Activated naive CD4-positive, alpha-beta T cell treated with anti-CD3 and anti-CD28 coated beads, Interleukin-2, amount 50 U/mL, for 24 hours (primary cell): Measurements from ENCODE around the gene PACSIN2.

Experiments
- H3K27ac Mint-ChIP-seq: one replicate; pipeline ENCODE4 v1.8.0; 2021; ENCODE audit warnings: mild to moderate bottlenecking, mixed read lengths
- H3K27me3 Mint-ChIP-seq: one replicate; pipeline ENCODE4 v1.8.0; 2021; ENCODE audit warnings: mixed read lengths
- H3K36me3 Mint-ChIP-seq: one replicate; pipeline ENCODE4 v1.8.0; 2021; ENCODE audit warnings: mixed read lengths
- H3K4me1 Mint-ChIP-seq: one replicate; pipeline ENCODE4 v1.8.0; 2021; ENCODE audit warnings: mixed read lengths
- H3K4me3 Mint-ChIP-seq: one replicate; pipeline ENCODE4 v1.8.0; 2021; ENCODE audit warnings: mild to moderate bottlenecking, mixed read lengths
- H3K9me3 Mint-ChIP-seq: one replicate; pipeline ENCODE4 v1.8.0; 2021; ENCODE audit warnings: mixed read lengths

PACSIN2 gene

DNA sequence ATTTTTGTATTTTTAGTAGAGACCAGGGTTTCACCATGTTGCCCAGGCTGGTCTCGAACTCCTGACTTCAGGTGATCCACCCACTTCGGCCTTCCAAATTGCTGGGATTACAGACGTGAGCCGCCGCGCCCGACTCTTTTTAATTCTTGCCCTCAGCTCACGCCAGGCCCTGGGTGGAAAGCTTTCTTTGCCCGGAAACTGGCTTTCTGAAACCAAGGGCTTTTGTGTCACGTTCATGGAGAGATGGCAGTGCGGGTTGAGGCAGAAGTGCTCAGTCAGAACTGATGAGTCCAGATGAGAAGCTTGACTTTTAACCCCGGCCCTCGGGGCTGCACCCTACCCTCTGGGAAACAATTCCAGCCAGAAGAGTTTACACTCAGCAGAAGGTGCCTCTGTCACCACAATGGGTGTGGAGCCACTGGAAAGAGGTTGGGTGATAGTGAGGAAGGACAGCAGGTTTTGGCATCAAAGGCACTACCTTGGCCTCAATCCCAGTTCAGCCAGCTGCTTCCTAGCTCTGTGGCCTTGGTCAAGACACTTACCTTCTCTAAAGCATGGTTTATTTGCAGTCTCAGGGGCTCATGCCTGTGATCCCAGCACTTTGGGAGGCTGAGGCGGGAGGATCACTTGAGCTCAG is 157.0 kb downstream of the PACSIN2 start:
- Mint-ChIP-seq H3K9me3 (no peaks in the 10 kb centered on the region), H3K27ac (peak overlapping the region; percentile 35), H3K4me1 (peaks cover 20% of the 10 kb centered on the region), H3K36me3 (peaks cover 5% of the 10 kb centered on the region), H3K27me3 (no peaks in the 10 kb centered on the region), H3K4me3 (peak overlapping the region; percentile 47)

GRCh38 chr22:42856865-42857704 is 157.9 kb downstream of the PACSIN2 start, which contains the start of gene ARFGAP3:
Gene ARFGAP3, minus strand, starts transcription at chr22:42857273. Its CDS starts 91 bp downstream, at chr22:42857182.
- H3K27ac Mint-ChIP-seq = peak within 1 kb of the TSS; percentile 77
- no peaks in the 10 kb centered on the region for H3K27me3 Mint-ChIP-seq
- no peaks in the 10 kb centered on the region for H3K9me3 Mint-ChIP-seq
- H3K4me1 Mint-ChIP-seq = peaks cover 17% of the 10 kb centered on the region
- peak within 1 kb of the TSS; percentile 91 for H3K4me3 Mint-ChIP-seq
- H3K36me3 Mint-ChIP-seq = peaks cover 3% of the 10 kb centered on the region

- Mint-ChIP-seq H3K9me3 (no peaks in the 10 kb centered on the region), H3K4me3 (peak overlapping the region; percentile 91), H3K27me3 (no peaks in the 10 kb centered on the region), H3K4me1 (peaks cover 14% of the 10 kb centered on the region), H3K27ac (peak overlapping the region; percentile 77), H3K36me3 (no peaks in the 10 kb centered on the region)
Measured at GRCh38 chr22:42856179-42856864, 158.6 kb downstream of the PACSIN2 start.

GRCh38 chr22:42855721-42856120 is 159.2 kb downstream of the PACSIN2 start:
- H3K27me3 Mint-ChIP-seq = no peaks in the 10 kb centered on the region
- no peaks in the 10 kb centered on the region for H3K9me3 Mint-ChIP-seq
- H3K27ac Mint-ChIP-seq = no peak overlapping the region
- peaks cover 14% of the 10 kb centered on the region for H3K4me1 Mint-ChIP-seq
- H3K4me3 Mint-ChIP-seq = peak overlapping the region; percentile 91
- no peaks in the 10 kb centered on the region for H3K36me3 Mint-ChIP-seq

DNA sequence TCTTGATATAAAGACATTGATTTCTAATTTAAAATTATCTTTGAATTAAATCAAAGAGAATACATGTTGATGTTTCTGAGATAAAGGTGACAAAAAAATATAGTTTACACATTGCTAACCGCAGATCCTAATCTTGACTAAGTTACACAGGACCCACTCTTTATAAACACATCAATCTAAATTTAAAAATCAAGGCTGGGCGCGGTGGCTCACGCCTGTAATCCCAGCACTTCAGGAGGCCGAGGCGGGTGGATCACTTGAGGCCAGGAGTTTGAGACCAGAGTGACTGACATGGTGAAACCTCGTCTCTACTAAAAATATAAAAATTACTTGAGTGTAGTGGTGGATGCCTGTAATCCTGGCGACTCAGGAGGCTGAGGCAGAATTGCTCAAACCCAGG is 159.7 kb downstream of the PACSIN2 start:
- H3K27ac Mint-ChIP-seq = no peak overlapping the region

DNA sequence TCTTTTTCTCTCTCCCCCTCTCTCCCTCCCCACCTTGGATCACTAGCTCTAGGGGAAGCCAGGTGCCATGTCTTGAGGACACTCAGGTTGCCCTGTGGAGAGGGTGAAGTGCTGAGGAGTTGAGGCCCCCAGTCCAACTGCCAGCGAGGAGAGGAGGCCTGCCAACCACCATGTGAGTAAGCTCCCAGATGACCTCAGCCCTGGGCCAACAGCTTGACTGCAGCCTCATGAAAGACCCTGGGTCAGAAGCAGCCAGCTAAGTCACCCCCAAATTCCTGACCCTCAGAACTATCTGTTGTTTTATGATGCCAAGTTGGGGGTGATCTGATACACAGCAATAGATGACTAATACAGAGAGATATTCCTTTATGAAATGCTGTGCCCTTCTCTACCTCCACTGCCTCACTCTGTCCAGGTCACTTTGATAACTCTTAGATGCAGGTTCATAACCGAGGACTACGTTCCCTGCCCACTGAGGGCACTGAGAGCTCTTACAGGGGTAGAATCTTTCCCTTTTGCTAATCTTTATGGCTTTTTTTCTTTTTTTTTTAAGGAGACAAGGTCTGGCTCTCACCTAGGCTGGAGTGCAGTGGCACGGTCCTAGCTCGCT is 165.9 kb downstream of the PACSIN2 start:
- Mint-ChIP-seq H3K27ac (no peak overlapping the region), H3K36me3 (peaks cover 7% of the 10 kb centered on the region), H3K4me3 (no peak overlapping the region)

More for the DNA sequence above, 159.7 kb downstream of the PACSIN2 start:
- no peaks in the 10 kb centered on the region for H3K9me3 Mint-ChIP-seq
- no peaks in the 10 kb centered on the region for H3K27me3 Mint-ChIP-seq
- H3K4me3 Mint-ChIP-seq = peak overlapping the region; percentile 66
- peaks cover 14% of the 10 kb centered on the region for H3K4me1 Mint-ChIP-seq
- no peaks in the 10 kb centered on the region for H3K36me3 Mint-ChIP-seq

GRCh38 chr22:42847110-42847509 is 167.8 kb downstream of the PACSIN2 start:
- H3K4me1 Mint-ChIP-seq = peaks cover 27% of the 10 kb centered on the region
- H3K27ac Mint-ChIP-seq = no peak overlapping the region
- peaks cover 20% of the 10 kb centered on the region for H3K36me3 Mint-ChIP-seq
- H3K9me3 Mint-ChIP-seq = no peaks in the 10 kb centered on the region
- no peak overlapping the region for H3K4me3 Mint-ChIP-seq
- no peaks in the 10 kb centered on the region for H3K27me3 Mint-ChIP-seq

More for the DNA sequence above, 165.9 kb downstream of the PACSIN2 start:
- H3K27me3 Mint-ChIP-seq = no peaks in the 10 kb centered on the region
- peaks cover 15% of the 10 kb centered on the region for H3K4me1 Mint-ChIP-seq
- no peaks in the 10 kb centered on the region for H3K9me3 Mint-ChIP-seq

DNA sequence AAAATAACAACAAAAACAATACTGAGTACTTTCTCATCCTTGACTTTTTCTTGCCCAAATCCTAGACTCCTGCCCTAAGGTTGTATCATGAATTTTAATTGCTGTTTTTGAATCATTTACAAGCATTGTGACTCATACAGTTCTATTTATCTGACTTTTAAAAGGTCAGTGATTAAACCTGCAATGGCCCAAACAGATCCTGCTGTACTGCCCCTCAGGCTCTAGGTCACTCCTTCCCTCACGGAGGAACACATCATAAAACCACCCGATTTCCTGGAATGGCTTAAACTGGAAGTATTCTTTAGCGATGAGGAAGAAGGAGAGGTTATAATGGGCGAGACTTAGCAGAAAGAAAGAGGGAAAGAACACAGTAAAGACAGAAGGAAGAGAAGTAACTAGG is 170.2 kb downstream of the PACSIN2 start:
- H3K9me3 Mint-ChIP-seq = no peaks in the 10 kb centered on the region
- peaks cover 37% of the 10 kb centered on the region for H3K4me1 Mint-ChIP-seq
- no peak overlapping the region for H3K27ac Mint-ChIP-seq
- H3K27me3 Mint-ChIP-seq = no peaks in the 10 kb centered on the region
- peak overlapping the region; percentile 16 for H3K4me3 Mint-ChIP-seq
- peaks cover 24% of the 10 kb centered on the region for H3K36me3 Mint-ChIP-seq

DNA sequence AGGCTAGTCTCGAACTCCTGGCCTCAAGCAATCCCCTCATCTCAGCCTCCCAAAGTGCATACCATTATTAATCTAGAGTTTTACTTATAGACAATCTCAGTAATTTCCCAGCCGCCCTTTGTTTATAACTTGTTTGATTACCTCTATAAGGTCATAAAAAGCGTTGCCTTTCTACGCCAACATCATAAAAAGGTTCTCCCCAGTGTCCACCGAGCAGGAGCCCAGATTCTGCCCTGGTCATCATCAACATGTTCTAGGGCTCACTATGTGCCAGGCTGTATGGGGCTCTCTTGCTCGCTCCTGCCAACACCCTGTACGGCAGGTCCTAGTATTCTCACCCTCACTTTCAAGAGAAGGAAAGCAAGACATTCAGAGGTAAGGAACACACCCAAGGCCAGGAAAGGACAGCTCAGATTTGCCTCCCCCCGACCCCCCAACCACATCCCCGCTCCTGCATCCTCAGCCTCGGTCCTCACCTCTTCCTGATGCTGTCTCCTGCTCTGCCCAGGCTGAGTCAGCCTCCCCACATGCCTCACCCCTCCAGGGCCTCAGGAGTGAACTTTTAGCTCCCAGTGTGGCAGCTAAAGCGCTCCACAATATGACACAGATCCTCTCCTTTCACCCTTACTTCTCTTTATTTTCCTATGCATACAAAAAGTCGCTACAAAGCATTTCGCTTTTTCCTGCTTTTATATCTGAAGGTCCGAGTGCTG is 172.1 kb downstream of the PACSIN2 start:
- no peaks in the 10 kb centered on the region for H3K27me3 Mint-ChIP-seq
- H3K4me1 Mint-ChIP-seq = peaks cover 31% of the 10 kb centered on the region
- H3K27ac Mint-ChIP-seq = no peak overlapping the region
- peaks cover 24% of the 10 kb centered on the region for H3K36me3 Mint-ChIP-seq
- H3K4me3 Mint-ChIP-seq = no peak overlapping the region
- no peaks in the 10 kb centered on the region for H3K9me3 Mint-ChIP-seq

GRCh38 chr22:42841444-42841843 is 173.5 kb downstream of the PACSIN2 start:
- Mint-ChIP-seq H3K36me3 (peaks cover 24% of the 10 kb centered on the region), H3K27me3 (no peaks in the 10 kb centered on the region), H3K4me1 (peaks cover 31% of the 10 kb centered on the region), H3K27ac (no peak overlapping the region), H3K9me3 (no peaks in the 10 kb centered on the region), H3K4me3 (no peak overlapping the region)

GRCh38 chr22:42837556-42837955 is 177.4 kb downstream of the PACSIN2 start:
- no peak overlapping the region for H3K27ac Mint-ChIP-seq
- no peaks in the 10 kb centered on the region for H3K9me3 Mint-ChIP-seq
- no peaks in the 10 kb centered on the region for H3K27me3 Mint-ChIP-seq
- no peak overlapping the region for H3K4me3 Mint-ChIP-seq
- H3K4me1 Mint-ChIP-seq = peaks cover 10% of the 10 kb centered on the region
- peaks cover 6% of the 10 kb centered on the region for H3K36me3 Mint-ChIP-seq

DNA sequence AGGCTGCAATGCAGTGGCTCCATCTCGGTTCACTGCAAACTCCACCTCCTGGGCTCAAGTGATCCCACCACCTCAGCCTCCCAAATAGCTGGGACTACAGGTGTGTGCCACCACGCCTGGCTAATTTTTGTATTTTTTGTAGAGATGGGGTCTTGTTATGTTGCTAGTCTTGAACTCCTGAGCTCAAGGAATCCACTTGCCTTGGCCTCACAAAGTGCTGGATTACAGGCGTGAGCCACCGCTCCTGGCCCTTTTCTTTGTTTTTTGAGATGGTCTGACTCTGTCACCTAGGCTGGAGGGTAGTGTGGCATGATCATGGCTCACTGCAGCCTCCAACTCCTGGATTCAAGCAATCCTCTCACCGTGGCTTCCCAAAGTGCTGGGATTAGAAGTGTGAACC is 178.9 kb downstream of the PACSIN2 start:
- H3K9me3 Mint-ChIP-seq = no peaks in the 10 kb centered on the region
- no peaks in the 10 kb centered on the region for H3K27me3 Mint-ChIP-seq
- no peak overlapping the region for H3K4me3 Mint-ChIP-seq
- H3K27ac Mint-ChIP-seq = no peak overlapping the region
- H3K4me1 Mint-ChIP-seq = peaks cover 4% of the 10 kb centered on the region
- H3K36me3 Mint-ChIP-seq = peaks cover 8% of the 10 kb centered on the region

- Mint-ChIP-seq H3K4me3 (no peak overlapping the region), H3K9me3 (no peaks in the 10 kb centered on the region), H3K27me3 (no peaks in the 10 kb centered on the region), H3K36me3 (peaks cover 10% of the 10 kb centered on the region), H3K27ac (no peak overlapping the region), H3K4me1 (no peaks in the 10 kb centered on the region)
Measured at GRCh38 chr22:42834177-42834949, 180.6 kb downstream of the PACSIN2 start.

DNA sequence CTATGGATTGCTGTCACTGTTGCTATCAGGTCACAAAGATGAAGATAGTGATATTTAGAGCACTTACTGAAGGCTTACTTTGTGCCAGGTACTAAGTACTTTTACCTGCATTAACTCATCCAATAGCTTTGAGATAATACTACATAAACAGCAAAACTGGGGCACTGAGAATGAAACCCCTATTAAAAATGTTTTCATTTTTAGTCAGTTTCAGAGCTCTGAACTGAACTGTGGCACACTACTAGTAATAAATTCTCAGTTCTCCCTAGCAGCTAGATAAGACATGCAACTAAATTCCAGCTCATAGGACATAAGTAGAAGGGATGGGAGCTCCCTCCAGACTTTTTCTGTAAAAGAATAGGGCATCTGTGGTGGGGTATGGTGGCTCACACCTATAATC is 181.8 kb downstream of the PACSIN2 start:
- Mint-ChIP-seq H3K27me3 (no peaks in the 10 kb centered on the region), H3K36me3 (peaks cover 13% of the 10 kb centered on the region), H3K4me1 (peaks cover 4% of the 10 kb centered on the region), H3K4me3 (no peak overlapping the region), H3K27ac (no peak overlapping the region), H3K9me3 (no peaks in the 10 kb centered on the region)
